HepG2 (cell line): ENCODE measurements around the gene AGBL1. TPM values are rescaled to one million over a fixed set of nuclear protein-coding genes. Genes with fewer than 3 reads are reported as not detected.

Experiments used
- ATAC-seq: fragments of 200-7000 bp; cut with Tn5 transposase; 3 replicates; pipeline ENCODE4 v1.9.1; 2020; ENCODE audit warnings: mild to moderate bottlenecking, moderate library complexity
- BruUV-seq: library from RNA; stranded (reverse); fragments of 400-500 nt; replicated peaks from 2 replicates; lab custom pipeline; 2021; lab: Mats Ljungman, UMichigan
- CTCF ChIA-PET: fragments of 300-600 bp; formaldehyde crosslinking; extraction: SDS; loops from one replicate; lab custom pipeline; 2021; ENCODE audit warnings: low total read pairs, inconsistent platforms, low intra/inter-chr PET ratio; lab: Yijun Ruan, JAX
- POLR2A ChIA-PET: fragments of 350-600 bp; sonication (Branson Sonifier 250); formaldehyde crosslinking; loops from one replicate; lab custom pipeline; 2020; ENCODE audit warnings: antibody characterized with exemption, inconsistent platforms; lab: Yijun Ruan, JAX
- DNase-seq: peaks from one replicate; pipeline ENCODE4 v3.0.0-alpha.2; 2015; ENCODE audit warnings: low spot score
- FAIRE-seq: peaks from 3 replicates; lab custom pipeline; 2011; peaks lifted over from hg19 to GRCh38; lab: Jason Lieb, UNC
- H2AFZ ChIP-seq: one replicate; pipeline ENCODE4 v1.6.1; 2011; ENCODE audit warnings: low read length, inconsistent platforms
- H3K27ac ChIP-seq: fragments of 300-600 bp; 3 replicates; pipeline ENCODE4 v1.8.0; 2011; ENCODE audit warnings: mixed run types, mild to moderate bottlenecking, mixed read lengths, low read length, inconsistent platforms; ENCODE audit not compliant: insufficient read depth; ENCODE audit errors: extremely low read length
- H3K27me3 ChIP-seq, 2 experiments: fragments of 200-600 bp in 1 of 2; 2 replicates in 1 of 2; 3 replicates in 1 of 2; pipeline versions ENCODE4 v1.6.0 to v1.8.0; 2011; ENCODE audit warnings: low read length in 2 of 2, mild to moderate bottlenecking in 2 of 2, moderate library complexity in 2 of 2, inconsistent platforms in 1 of 2; ENCODE audit not compliant: insufficient read depth in 2 of 2, control insufficient read depth in 1 of 2
- H3K36me3 ChIP-seq, 2 experiments: fragments of 200-600 bp in 1 of 2; replicated peaks in 1 of 2; 2 replicates in 1 of 2; 3 replicates in 1 of 2; pipeline versions ENCODE4 v1.5.1 to v1.8.0; 2011; ENCODE audit warnings: low read length in 2 of 2, inconsistent platforms in 1 of 2; ENCODE audit not compliant: insufficient read depth in 2 of 2, control insufficient read depth in 1 of 2
- H3K4me1 ChIP-seq: 2 replicates; pipeline ENCODE4 v1.5.1; 2012; ENCODE audit warnings: low read length, inconsistent platforms; ENCODE audit not compliant: insufficient read depth
- H3K4me2 ChIP-seq: 2 replicates; pipeline ENCODE4 v1.6.0; 2011; ENCODE audit warnings: low read depth, low read length, inconsistent platforms
- H3K4me3 ChIP-seq, 3 experiments: fragments of 200-600 bp in 1 of 3; sonication (generic), shearing (Covaris generic) in 1 of 3; replicated peaks in 1 of 3; 2 replicates each; pipeline ENCODE4 v1.5.1; 2011 to 2016; ENCODE audit warnings: low read length in 3 of 3, inconsistent platforms in 2 of 3, low read depth in 2 of 3, mild to moderate bottlenecking in 2 of 3, control low read depth in 1 of 3, mixed read lengths in 1 of 3; ENCODE audit not compliant: insufficient read depth in 1 of 3
- H3K79me2 ChIP-seq: one replicate; pipeline ENCODE4 v1.6.1; 2011; ENCODE audit warnings: low read length, inconsistent platforms; ENCODE audit not compliant: insufficient read depth
- H3K9ac ChIP-seq: 2 replicates; pipeline ENCODE4 v1.6.0; 2011; ENCODE audit warnings: mild to moderate bottlenecking, low read depth, low read length, inconsistent platforms; ENCODE audit not compliant: insufficient read depth
- H3K9me3 ChIP-seq: 2 replicates; pipeline ENCODE4 v1.5.1; 2012; ENCODE audit warnings: mild to moderate bottlenecking, low read length
- H4K20me1 ChIP-seq: 2 replicates; pipeline ENCODE4 v1.6.0; 2011; ENCODE audit warnings: inconsistent platforms, mild to moderate bottlenecking, low read length, moderate library complexity; ENCODE audit not compliant: insufficient read depth
- ARNT ChIP-seq: fragments of 450-650 bp; IDR thresholded peaks from 2 replicates; pipeline ENCODE4 v1.6.1; 2017
- JUN ChIP-seq: sonication (generic); formaldehyde crosslinking; IDR thresholded peaks from 2 replicates; pipeline ENCODE4 v1.4.0; 2020; ENCODE audit warnings: mild to moderate bottlenecking, missing genetic modification reagents
- MTF1 ChIP-seq: sonication (generic); formaldehyde crosslinking; IDR thresholded peaks from 2 replicates; pipeline ENCODE4 v1.5.0; 2020; ENCODE audit warnings: missing genetic modification reagents
- RFX1 ChIP-seq: fragments of 450-650 bp; IDR thresholded peaks from 2 replicates; pipeline ENCODE4 v1.6.1; 2017
- SRF ChIP-seq: IDR thresholded peaks from 2 replicates; pipeline ENCODE4 v1.6.1; 2011; ENCODE audit warnings: mild to moderate bottlenecking, low read depth, low read length, moderate library complexity
- WGBS: methylation state at CpG from one replicate; pipeline ENCODE4 v1.1.6; 2017; ENCODE audit warnings: low lambda C conversion rate; 5-methylcytosine and 5-hydroxymethylcytosine counted together
- in situ Hi-C: cut with HindIII; loops from 2 replicates; pipeline ENCODE4 v1.10.0; 2017; ENCODE audit warnings: low pct_unique_long_range_greater_than_20kb; ENCODE audit not compliant: extremely low pct_ligation_motif_present
- intact Hi-C: fragments of 100-400 bp; cut with micrococcal nuclease; formaldehyde crosslinking; loops from one replicate; pipeline ENCODE4 v1.10.0; 2022; ENCODE audit not compliant: unreplicated experiment
- polyA plus RNA-seq, 8 experiments: library from polyadenylated mRNA; depleted of rRNA in 3 of 8; stranded (reverse) in 7 of 8; unstranded in 1 of 8; fragments of >200 nt; fragmentation: Illumina TruSeq in 4 of 8; extraction: Trizol in 4 of 8; gene quantifications; 2 replicates each; pipeline versions ENCODE4 v1.2.1 to v1.2.3, GENCODE V29; 2011 to 2016; ENCODE audit warnings: low read depth in 4 of 8, missing spikeins in 1 of 8, mixed read lengths in 1 of 8; ENCODE audit not compliant: insufficient read depth in 1 of 8
- total RNA-seq, 5 experiments: library from RNA; depleted of rRNA; stranded (reverse); fragments of >200 nt; fragmentation: Illumina TruSeq; extraction: Trizol; gene quantifications; 2 replicates each; pipeline ENCODE4 v1.2.3, GENCODE V29; 2016; ENCODE audit warnings: low read depth in 1 of 5
- TF ChIP-seq, protein P1 (sequence below): sonication (generic); formaldehyde crosslinking; IDR thresholded peaks from 2 replicates; pipeline ENCODE4 v1.5.0; 2020; ENCODE audit warnings: mild to moderate bottlenecking, missing genetic modification reagents, borderline replicate concordance
- TF ChIP-seq, protein P2 (sequence below): sonication (generic); formaldehyde crosslinking; IDR thresholded peaks from 2 replicates; pipeline ENCODE4 v1.5.0; 2020; ENCODE audit warnings: mild to moderate bottlenecking, missing genetic modification reagents, borderline replicate concordance

AGBL1 gene
- total and polyA plus RNA-seq, 2 of the 13 experiments (the other 11 are each of a cell fraction or from before 2014, with no cell fraction given), result 0.01 TPM; not detected in 1

DNA sequence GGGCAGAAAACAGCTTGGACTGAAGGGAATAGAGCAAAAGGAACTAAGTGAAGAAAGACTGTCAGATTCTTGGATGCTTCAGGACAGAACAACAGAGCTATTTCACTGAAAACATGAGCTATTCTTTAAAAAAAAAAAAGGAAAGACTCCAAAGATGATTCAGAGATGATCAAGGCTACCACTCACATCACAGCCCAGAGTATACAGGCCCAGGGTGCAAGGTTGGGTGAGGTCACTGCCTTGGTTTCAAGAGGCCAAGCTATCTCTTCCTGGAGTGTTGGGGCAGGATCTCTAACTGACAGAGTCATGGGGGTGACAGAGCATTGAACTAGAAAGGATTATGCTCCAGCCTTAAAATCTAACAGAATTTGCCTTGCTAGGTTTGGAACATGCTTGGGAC lies 118.1 kb downstream of the AGBL1 start:
- no TSS peak for BruUV-seq
- intact Hi-C loops, result no loop called here
- in situ Hi-C loops, result no loop called here
- TF ChIP-seq ARNT (no peak), RFX1 (no peak)
- TF ChIP-seq, all 625 proteins: peak for 0
- DNase-seq (no peak), ATAC-seq (no peak), FAIRE-seq (no peak)
- Histone ChIP-seq H3K9ac (no peak overlapping the region), H3K4me1 (no peaks in the 10 kb centered on the region), H3K79me2 (no peaks in the 10 kb centered on the region), H2AFZ (no peak overlapping the region), H3K4me3 (no peak overlapping the region), H4K20me1 (no peaks in the 10 kb centered on the region), H3K27ac (no peak overlapping the region), H3K36me3 (no peaks in the 10 kb centered on the region), H3K4me2 (no peak overlapping the region), H3K27me3 (no peaks in the 10 kb centered on the region), H3K9me3 (no peaks in the 10 kb centered on the region)
- ChIA-PET POLR2A (no interaction called here), CTCF (no interaction called here)

DNA sequence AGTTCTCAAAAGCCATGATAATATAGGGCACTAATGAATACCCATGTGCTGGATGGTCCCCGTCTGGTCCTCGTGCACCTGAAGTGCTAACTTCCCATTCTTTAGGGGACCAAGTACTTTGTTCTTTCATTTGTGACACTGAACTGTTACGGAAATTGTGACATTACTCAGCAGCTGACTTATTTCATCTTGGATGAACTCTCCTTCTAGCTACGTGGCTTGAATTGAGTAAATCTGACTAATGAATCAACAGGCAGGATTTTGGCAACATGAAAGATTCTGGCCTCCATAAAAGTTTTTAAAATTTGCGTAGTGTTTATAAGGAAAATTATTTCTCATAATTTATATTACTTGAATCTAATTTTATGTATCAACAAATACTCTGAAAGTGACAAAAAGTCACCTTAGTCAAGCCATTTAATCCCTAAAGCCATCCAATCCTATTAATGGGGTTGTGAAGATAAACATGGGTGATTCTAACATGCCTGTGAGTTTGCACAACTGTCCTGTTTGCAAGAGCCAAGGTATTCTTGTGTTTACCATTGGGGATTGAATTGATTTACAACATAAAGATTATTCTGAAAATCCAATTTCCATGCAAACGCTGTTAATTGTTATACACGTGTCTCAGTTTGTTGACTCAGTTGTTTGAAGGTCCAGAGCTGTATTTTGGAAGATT lies 119.9 kb downstream of the AGBL1 start:
- ChIA-PET POLR2A (no interaction called here), CTCF (no interaction called here)
- BruUV-seq, result no TSS peak
- FAIRE-seq (no peak), DNase-seq (no peak), ATAC-seq (no peak)
- Histone ChIP-seq H2AFZ (peak overlapping the region; percentile 11), H3K4me3 (no peak overlapping the region), H3K4me1 (no peaks in the 10 kb centered on the region), H3K27me3 (no peaks in the 10 kb centered on the region), H3K4me2 (no peak overlapping the region), H3K79me2 (no peaks in the 10 kb centered on the region), H3K36me3 (no peaks in the 10 kb centered on the region), H3K27ac (no peak overlapping the region), H4K20me1 (no peaks in the 10 kb centered on the region), H3K9me3 (no peaks in the 10 kb centered on the region), H3K9ac (no peak overlapping the region)
- WGBS, result 18% methylated on average over 7 of the region's 7 CpGs
- intact Hi-C loops, result no loop called here
- in situ Hi-C loops, result no loop called here
- TF ChIP-seq JUN (CRISPR knock-in tag) (no peak), SRF (no peak), MTF1 (CRISPR knock-in tag) (no peak)
- TF ChIP-seq, protein P1, sequence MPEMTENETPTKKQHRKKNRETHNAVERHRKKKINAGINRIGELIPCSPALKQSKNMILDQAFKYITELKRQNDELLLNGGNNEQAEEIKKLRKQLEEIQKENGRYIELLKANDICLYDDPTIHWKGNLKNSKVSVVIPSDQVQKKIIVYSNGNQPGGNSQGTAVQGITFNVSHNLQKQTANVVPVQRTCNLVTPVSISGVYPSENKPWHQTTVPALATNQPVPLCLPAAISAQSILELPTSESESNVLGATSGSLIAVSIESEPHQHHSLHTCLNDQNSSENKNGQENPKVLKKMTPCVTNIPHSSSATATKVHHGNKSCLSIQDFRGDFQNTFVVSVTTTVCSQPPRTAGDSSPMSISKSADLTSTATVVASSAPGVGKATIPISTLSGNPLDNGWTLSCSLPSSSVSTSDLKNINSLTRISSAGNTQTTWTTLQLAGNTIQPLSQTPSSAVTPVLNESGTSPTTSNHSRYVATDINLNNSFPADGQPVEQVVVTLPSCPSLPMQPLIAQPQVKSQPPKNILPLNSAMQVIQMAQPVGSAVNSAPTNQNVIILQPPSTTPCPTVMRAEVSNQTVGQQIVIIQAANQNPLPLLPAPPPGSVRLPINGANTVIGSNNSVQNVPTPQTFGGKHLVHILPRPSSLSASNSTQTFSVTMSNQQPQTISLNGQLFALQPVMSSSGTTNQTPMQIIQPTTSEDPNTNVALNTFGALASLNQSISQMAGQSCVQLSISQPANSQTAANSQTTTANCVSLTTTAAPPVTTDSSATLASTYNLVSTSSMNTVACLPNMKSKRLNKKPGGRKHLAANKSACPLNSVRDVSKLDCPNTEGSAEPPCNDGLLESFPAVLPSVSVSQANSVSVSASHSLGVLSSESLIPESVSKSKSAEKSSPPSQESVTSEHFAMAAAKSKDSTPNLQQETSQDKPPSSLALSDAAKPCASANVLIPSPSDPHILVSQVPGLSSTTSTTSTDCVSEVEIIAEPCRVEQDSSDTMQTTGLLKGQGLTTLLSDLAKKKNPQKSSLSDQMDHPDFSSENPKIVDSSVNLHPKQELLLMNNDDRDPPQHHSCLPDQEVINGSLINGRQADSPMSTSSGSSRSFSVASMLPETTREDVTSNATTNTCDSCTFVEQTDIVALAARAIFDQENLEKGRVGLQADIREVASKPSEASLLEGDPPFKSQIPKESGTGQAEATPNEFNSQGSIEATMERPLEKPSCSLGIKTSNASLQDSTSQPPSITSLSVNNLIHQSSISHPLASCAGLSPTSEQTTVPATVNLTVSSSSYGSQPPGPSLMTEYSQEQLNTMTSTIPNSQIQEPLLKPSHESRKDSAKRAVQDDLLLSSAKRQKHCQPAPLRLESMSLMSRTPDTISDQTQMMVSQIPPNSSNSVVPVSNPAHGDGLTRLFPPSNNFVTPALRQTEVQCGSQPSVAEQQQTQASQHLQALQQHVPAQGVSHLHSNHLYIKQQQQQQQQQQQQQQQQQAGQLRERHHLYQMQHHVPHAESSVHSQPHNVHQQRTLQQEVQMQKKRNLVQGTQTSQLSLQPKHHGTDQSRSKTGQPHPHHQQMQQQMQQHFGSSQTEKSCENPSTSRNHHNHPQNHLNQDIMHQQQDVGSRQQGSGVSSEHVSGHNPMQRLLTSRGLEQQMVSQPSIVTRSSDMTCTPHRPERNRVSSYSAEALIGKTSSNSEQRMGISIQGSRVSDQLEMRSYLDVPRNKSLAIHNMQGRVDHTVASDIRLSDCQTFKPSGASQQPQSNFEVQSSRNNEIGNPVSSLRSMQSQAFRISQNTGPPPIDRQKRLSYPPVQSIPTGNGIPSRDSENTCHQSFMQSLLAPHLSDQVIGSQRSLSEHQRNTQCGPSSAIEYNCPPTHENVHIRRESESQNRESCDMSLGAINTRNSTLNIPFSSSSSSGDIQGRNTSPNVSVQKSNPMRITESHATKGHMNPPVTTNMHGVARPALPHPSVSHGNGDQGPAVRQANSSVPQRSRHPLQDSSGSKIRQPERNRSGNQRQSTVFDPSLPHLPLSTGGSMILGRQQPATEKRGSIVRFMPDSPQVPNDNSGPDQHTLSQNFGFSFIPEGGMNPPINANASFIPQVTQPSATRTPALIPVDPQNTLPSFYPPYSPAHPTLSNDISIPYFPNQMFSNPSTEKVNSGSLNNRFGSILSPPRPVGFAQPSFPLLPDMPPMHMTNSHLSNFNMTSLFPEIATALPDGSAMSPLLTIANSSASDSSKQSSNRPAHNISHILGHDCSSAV (CRISPR knock-in tag), result no peak
- TF ChIP-seq, protein P2, sequence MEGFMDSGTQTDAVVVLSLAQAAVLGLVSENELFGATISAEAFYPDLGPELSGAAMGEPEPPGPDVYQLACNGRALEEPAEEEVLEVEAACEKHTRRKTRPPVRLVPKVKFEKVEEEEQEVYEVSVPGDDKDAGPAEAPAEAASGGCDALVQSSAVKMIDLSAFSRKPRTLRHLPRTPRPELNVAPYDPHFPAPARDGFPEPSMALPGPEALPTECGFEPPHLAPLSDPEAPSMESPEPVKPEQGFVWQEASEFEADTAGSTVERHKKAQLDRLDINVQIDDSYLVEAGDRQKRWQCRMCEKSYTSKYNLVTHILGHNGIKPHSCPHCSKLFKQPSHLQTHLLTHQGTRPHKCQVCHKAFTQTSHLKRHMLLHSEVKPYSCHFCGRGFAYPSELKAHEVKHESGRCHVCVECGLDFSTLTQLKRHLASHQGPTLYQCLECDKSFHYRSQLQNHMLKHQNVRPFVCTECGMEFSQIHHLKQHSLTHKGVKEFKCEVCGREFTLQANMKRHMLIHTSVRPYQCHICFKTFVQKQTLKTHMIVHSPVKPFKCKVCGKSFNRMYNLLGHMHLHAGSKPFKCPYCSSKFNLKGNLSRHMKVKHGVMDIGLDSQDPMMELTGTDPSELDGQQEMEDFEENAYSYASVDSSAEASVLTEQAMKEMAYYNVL (CRISPR knock-in tag), result no peak
